Spinal cord (tissue), 10 donors: ENCODE measurements around the gene ANKRD11. TPM values are rescaled to one million over a fixed set of nuclear protein-coding genes. Genes with fewer than 3 reads are reported as not detected.

Source experiments
- DNase-seq, 6 donors: peaks; one replicate each; pipeline versions ENCODE4 v3.0.0 to v3.0.0-alpha.2; 2013 to 2015; ENCODE audit warnings: low spot score in 6 of 6, low read depth in 4 of 6
- H3K27ac ChIP-seq: one replicate; pipeline ENCODE4 v1.5.1; 2013; ENCODE audit warnings: low read depth, low read length, control low read depth
- H3K27me3 ChIP-seq: one replicate; pipeline ENCODE4 v1.6.1; 2013; ENCODE audit warnings: low read length; ENCODE audit not compliant: control insufficient read depth, insufficient read depth
- H3K36me3 ChIP-seq: one replicate; pipeline ENCODE4 v1.6.1; 2013; ENCODE audit warnings: low read length; ENCODE audit not compliant: control insufficient read depth, insufficient read depth
- H3K4me1 ChIP-seq: one replicate; pipeline ENCODE4 v1.6.1; 2013; ENCODE audit warnings: low read length; ENCODE audit not compliant: control insufficient read depth, insufficient read depth
- H3K4me3 ChIP-seq: one replicate; pipeline ENCODE4 v1.5.1; 2013; ENCODE audit warnings: low read depth, low read length, control low read depth
- H3K9me3 ChIP-seq: one replicate; pipeline ENCODE4 v1.6.1; 2013; ENCODE audit warnings: low read length; ENCODE audit not compliant: control insufficient read depth, insufficient read depth
- WGBS: methylation state at CpG from one replicate; pipeline ENCODE4 v1.1.5; 2013; ENCODE audit warnings: missing lambda C conversion rate; ENCODE audit not compliant: insufficient coverage; 5-methylcytosine and 5-hydroxymethylcytosine counted together
- polyA plus RNA-seq, 2 donors: library from polyadenylated mRNA; unstranded; fragments of 120-200 nt; gene quantifications; one replicate each; pipeline ENCODE4 v1.2.1, GENCODE V29; 2013; ENCODE audit not compliant: insufficient read length in 2 of 2
- total RNA-seq, 2 donors: library from RNA; depleted of rRNA in 1 of 2; stranded (reverse); fragments of 120-200 nt in 1 of 2; fragments of >200 nt in 1 of 2; gene quantifications; one replicate each; pipeline versions ENCODE4 v1.2.3 to v1.2.4, GENCODE V29; 2013 to 2014
- donor health status: healthy.

Gene ANKRD11
- total and polyA plus RNA-seq, 4 donors, result 38.2 to 104 (median 73.5) TPM

- Histone ChIP-seq H3K9me3 (no peaks in the 10 kb centered on the region), H3K4me1 (peaks cover 51% of the 10 kb centered on the region), H3K4me3 (no peak overlapping the region), H3K36me3 (peaks cover 2% of the 10 kb centered on the region), H3K27me3 (no peaks in the 10 kb centered on the region), H3K27ac (no peak overlapping the region)
- no peak for DNase-seq
- 34% methylated on average over 6 of the region's 6 CpGs for WGBS
Observed at GRCh38 chr16:89446975-89447293, 43.4 kb downstream of the ANKRD11 start.

DNA sequence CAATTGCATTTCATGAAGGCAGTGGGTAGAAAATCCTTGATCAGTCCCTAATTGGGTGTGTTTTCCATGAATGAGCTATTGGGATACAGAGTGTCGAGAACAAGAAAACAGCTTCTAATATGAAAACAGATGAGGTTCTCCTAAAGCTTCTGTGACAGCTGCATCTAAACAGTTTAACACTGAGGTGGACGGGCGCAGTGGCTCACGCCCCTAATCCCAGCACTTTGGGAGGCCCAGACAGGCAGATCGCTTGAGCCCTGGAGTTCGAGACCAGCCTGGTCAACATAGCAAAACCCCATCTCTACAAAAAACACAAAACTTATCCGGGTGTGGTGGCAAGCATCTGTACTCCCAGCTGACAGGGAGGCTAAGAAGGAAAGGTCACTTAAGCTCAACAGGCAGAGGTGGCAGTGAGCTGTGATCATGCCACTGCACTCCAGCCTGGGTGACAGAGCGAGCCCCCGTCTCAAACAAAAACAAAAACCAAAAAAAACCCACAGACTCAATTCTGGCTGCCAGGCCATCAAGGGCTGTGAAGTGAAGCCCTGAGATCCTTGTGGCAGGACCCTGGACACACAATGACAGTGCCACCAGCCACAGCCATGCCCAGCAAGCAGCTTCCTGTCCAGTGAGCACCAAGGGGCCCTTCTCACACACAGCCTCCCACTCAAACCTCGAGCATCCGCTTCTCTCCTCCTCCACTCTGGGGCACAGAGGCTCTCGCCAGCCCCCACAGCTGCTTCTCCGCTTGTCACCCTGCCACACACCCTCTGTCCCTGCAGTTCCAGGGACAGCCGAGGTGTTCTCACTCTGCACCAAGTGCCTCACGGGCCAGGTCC lies 44.0 kb downstream of the ANKRD11 start:
- Histone ChIP-seq H3K27me3 (no peaks in the 10 kb centered on the region), H3K4me3 (no peak overlapping the region), H3K36me3 (peaks cover 2% of the 10 kb centered on the region), H3K4me1 (peaks cover 53% of the 10 kb centered on the region), H3K9me3 (no peaks in the 10 kb centered on the region), H3K27ac (no peak overlapping the region)
- DNase-seq, result no peak
- WGBS, result 72% methylated on average over 15 of the region's 15 CpGs

- Histone ChIP-seq H3K9me3 (no peaks in the 10 kb centered on the region), H3K27me3 (no peaks in the 10 kb centered on the region), H3K4me1 (peaks cover 58% of the 10 kb centered on the region), H3K36me3 (peaks cover 2% of the 10 kb centered on the region), H3K4me3 (no peak overlapping the region), H3K27ac (no peak overlapping the region)
- no peak for DNase-seq
- 93% methylated on average over 5 of the region's 5 CpGs for WGBS
Observed at GRCh38 chr16:89445166-89445565, 45.2 kb downstream of the ANKRD11 start.

- Histone ChIP-seq H3K9me3 (no peaks in the 10 kb centered on the region), H3K27ac (no peak overlapping the region), H3K4me3 (no peak overlapping the region), H3K36me3 (peaks cover 2% of the 10 kb centered on the region), H3K4me1 (peaks cover 59% of the 10 kb centered on the region), H3K27me3 (no peaks in the 10 kb centered on the region)
- WGBS, result 40% methylated on average over 1 of the region's 3 CpGs
- DNase-seq, result no peak
Observed at GRCh38 chr16:89444728-89445127, 45.6 kb downstream of the ANKRD11 start.

DNA sequence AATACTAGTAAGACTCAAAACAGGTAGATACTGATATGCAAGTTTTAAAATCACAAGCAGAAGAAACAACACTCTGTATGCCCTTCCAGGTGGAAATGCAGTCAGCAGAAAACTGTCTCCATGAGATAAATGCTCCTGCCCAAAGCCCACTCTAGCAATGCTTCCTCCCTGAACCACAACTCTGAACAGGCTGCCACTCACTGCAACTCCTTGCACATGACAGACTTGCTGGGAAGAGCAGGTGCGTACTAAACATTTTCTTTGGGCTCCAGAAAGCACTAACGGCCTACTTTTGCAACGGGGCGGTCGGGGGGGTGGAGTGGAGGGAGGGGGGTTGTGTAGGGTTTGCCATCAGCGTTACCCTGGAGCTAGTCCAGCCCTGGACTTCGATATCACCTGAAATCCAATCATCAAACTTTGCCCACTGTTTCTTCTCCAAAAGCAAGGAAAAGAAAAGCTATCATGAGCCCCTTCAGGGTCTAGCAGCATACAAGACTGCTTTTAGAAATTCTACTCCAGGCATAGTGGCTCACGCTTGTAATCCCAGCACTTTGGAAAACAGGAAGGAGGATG lies 46.1 kb downstream of the ANKRD11 start:
- H3K36me3 ChIP-seq, result peaks cover 2% of the 10 kb centered on the region
- no peak overlapping the region for H3K4me3 ChIP-seq
- DNase-seq, result no peak
- no peaks in the 10 kb centered on the region for H3K9me3 ChIP-seq
- H3K27me3 ChIP-seq, result no peaks in the 10 kb centered on the region
- H3K4me1 ChIP-seq, result peaks cover 59% of the 10 kb centered on the region
- H3K27ac ChIP-seq, result no peak overlapping the region
- no CpG with 5 or more reads among the region's 8 CpGs for WGBS

DNA sequence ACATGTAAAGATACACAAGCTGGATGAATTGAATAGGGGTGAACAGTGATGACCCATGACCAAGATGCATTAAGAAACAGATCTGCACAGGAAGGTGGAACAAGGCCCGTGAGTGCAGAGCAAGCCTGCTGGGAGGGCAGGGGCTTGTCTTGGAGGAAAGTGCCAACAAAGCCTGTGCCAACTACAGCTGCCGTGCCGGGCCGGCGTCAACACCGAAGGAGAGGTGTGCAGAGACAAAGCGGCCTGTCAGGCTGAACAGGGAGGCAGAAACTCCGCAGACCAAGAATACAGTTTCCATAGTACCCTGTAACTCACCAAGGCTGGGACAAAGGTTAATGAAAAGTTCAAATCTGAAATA lies 46.7 kb downstream of the ANKRD11 start:
- WGBS, result 34% methylated on average over 6 of the region's 8 CpGs
- Histone ChIP-seq H3K4me3 (no peak overlapping the region), H3K27me3 (no peaks in the 10 kb centered on the region), H3K36me3 (peaks cover 2% of the 10 kb centered on the region), H3K4me1 (peaks cover 57% of the 10 kb centered on the region), H3K27ac (no peak overlapping the region), H3K9me3 (no peaks in the 10 kb centered on the region)
- DNase-seq, result peak in 2 of 6 donors; percentile 25 to 58

- H3K4me1 ChIP-seq, result peaks cover 55% of the 10 kb centered on the region
- no peak overlapping the region for H3K4me3 ChIP-seq
- H3K36me3 ChIP-seq, result no peaks in the 10 kb centered on the region
- H3K27ac ChIP-seq, result no peak overlapping the region
- H3K27me3 ChIP-seq, result no peaks in the 10 kb centered on the region
- H3K9me3 ChIP-seq, result no peaks in the 10 kb centered on the region
- peak in 2 of 6 donors; percentile 30 to 37 for DNase-seq
- WGBS, result 68% methylated on average over 11 of the region's 13 CpGs
Observed at GRCh38 chr16:89442990-89443726, 47.2 kb downstream of the ANKRD11 start.

- H3K4me1 ChIP-seq, result peaks cover 57% of the 10 kb centered on the region
- H3K9me3 ChIP-seq, result no peaks in the 10 kb centered on the region
- no peak overlapping the region for H3K4me3 ChIP-seq
- H3K27me3 ChIP-seq, result no peaks in the 10 kb centered on the region
- H3K27ac ChIP-seq, result no peak overlapping the region
- DNase-seq, result no peak
- WGBS, result 65% methylated on average over 9 of the region's 10 CpGs
- no peaks in the 10 kb centered on the region for H3K36me3 ChIP-seq
Observed at GRCh38 chr16:89442588-89442987, 47.8 kb downstream of the ANKRD11 start.

GRCh38 chr16:89439659-89440058 lies 50.7 kb downstream of the ANKRD11 start:
- no peaks in the 10 kb centered on the region for H3K27me3 ChIP-seq
- H3K9me3 ChIP-seq, result no peaks in the 10 kb centered on the region
- 58% methylated on average over 2 of the region's 5 CpGs for WGBS
- H3K4me1 ChIP-seq, result peaks cover 44% of the 10 kb centered on the region
- no peak for DNase-seq
- no peak overlapping the region for H3K4me3 ChIP-seq
- H3K27ac ChIP-seq, result no peak overlapping the region
- no peaks in the 10 kb centered on the region for H3K36me3 ChIP-seq
